ENCODE results near the gene IPCEF1.

IPCEF1 gene

GRCh38 chr6:154292066-154292465 is 64.5 kb downstream of the IPCEF1 start:
- no peak for DNase-seq

- DNase-seq, result peak in 1 of 4 experiments; percentile 18
Measured at GRCh38 chr6:154289818-154290508, 66.6 kb downstream of the IPCEF1 start.

- no peak for DNase-seq
Measured at GRCh38 chr6:154285826-154286225, 70.8 kb downstream of the IPCEF1 start.

- no peak for DNase-seq
Measured at GRCh38 chr6:154284313-154284853, 72.2 kb downstream of the IPCEF1 start.

GRCh38 chr6:154280521-154280920 is 76.1 kb downstream of the IPCEF1 start:
- DNase-seq, result no peak

- DNase-seq, result no peak
Measured at GRCh38 chr6:154277629-154278017, 79.0 kb downstream of the IPCEF1 start.

GRCh38 chr6:154276810-154277628 is 79.6 kb downstream of the IPCEF1 start:
- DNase-seq, result peak in 2 of 4 experiments; percentile 80 to 88

GRCh38 chr6:154274168-154274567 is 82.4 kb downstream of the IPCEF1 start:
- DNase-seq, result no peak

GRCh38 chr6:154268486-154268885 is 88.1 kb downstream of the IPCEF1 start:
- DNase-seq, result peak in 3 of 4 experiments; percentile 46 to 54 (median 50)

- no peak for DNase-seq
Measured at GRCh38 chr6:154267508-154268106, 89.0 kb downstream of the IPCEF1 start.

GRCh38 chr6:154266560-154267099 is 90.0 kb downstream of the IPCEF1 start:
- no peak for DNase-seq

- DNase-seq, result peak; percentile 31 to 66 (median 52)
Measured at GRCh38 chr6:154261688-154262397, 94.8 kb downstream of the IPCEF1 start.

- peak; percentile 62 to 82 (median 76) for DNase-seq
Measured at GRCh38 chr6:154258064-154258757, 98.4 kb downstream of the IPCEF1 start.

GRCh38 chr6:154257067-154257466 is 99.5 kb downstream of the IPCEF1 start:
- peak; percentile 80 to 96 (median 88) for DNase-seq

- DNase-seq, result peak; percentile 36 to 69 (median 62)
Measured at GRCh38 chr6:154252678-154253077, 103.9 kb downstream of the IPCEF1 start.

GRCh38 chr6:154251116-154251515 is 105.5 kb downstream of the IPCEF1 start:
- DNase-seq, result peak in 2 of 4 experiments; percentile 31 to 32

- DNase-seq, result peak in 3 of 4 experiments; percentile 25 to 48 (median 40)
Measured at GRCh38 chr6:154249499-154250298, 106.9 kb downstream of the IPCEF1 start.

- peak in 2 of 4 experiments; percentile 43 to 56 for DNase-seq
Measured at GRCh38 chr6:154247119-154247861, 109.3 kb downstream of the IPCEF1 start.

- no peak for DNase-seq
Measured at GRCh38 chr6:154246723-154247118, 109.9 kb downstream of the IPCEF1 start.

- no peak for DNase-seq
Measured at GRCh38 chr6:154245506-154245905, 111.1 kb downstream of the IPCEF1 start.
